Smooth muscle cell (in vitro differentiated cells): ENCODE data around the gene FOXP1. TPM values are rescaled to one million over a fixed set of nuclear protein-coding genes. Genes with fewer than 3 reads are reported as not detected.

ENCODE experiments used
- DNase-seq: peaks from one replicate; lab custom pipeline; 2025; ENCODE audit not compliant: unreplicated experiment; lab: John Stamatoyannopoulos, UW
- H2AFZ ChIP-seq: fragments of 200-600 bp; sonication (generic); 2 replicates; pipeline ENCODE4 v1.6.0; 2016; ENCODE audit warnings: antibody characterized with exemption, low read depth, mild to moderate bottlenecking
- H3F3A ChIP-seq: fragments of 200-600 bp; sonication (generic); 2 replicates; pipeline ENCODE4 v1.6.0; 2017; ENCODE audit warnings: antibody characterized with exemption, low read depth
- H3K27ac ChIP-seq: fragments of 200-600 bp; sonication (generic); 2 replicates; pipeline ENCODE4 v1.5.1; 2016; ENCODE audit warnings: low read depth, mild to moderate bottlenecking
- H3K27me3 ChIP-seq: fragments of 200-600 bp; sonication (generic); 2 replicates; pipeline ENCODE4 v1.6.1; 2016; ENCODE audit warnings: low read depth, mild to moderate bottlenecking
- H3K36me3 ChIP-seq: fragments of 200-600 bp; sonication (generic); 2 replicates; pipeline ENCODE4 v1.5.1; 2016; ENCODE audit warnings: low read depth
- H3K4me1 ChIP-seq: fragments of 200-600 bp; sonication (generic); 2 replicates; pipeline ENCODE4 v1.5.1; 2016; ENCODE audit warnings: low read depth
- H3K4me2 ChIP-seq: fragments of 200-600 bp; sonication (generic); 2 replicates; pipeline ENCODE4 v1.6.0; 2016; ENCODE audit warnings: mild to moderate bottlenecking
- H3K4me3 ChIP-seq: fragments of 200-600 bp; sonication (generic); 2 replicates; pipeline ENCODE4 v1.5.1; 2016; ENCODE audit warnings: mild to moderate bottlenecking
- H3K79me2 ChIP-seq: fragments of 200-600 bp; sonication (generic); 2 replicates; pipeline ENCODE4 v1.6.0; 2016; ENCODE audit warnings: low read depth, mild to moderate bottlenecking
- H3K9ac ChIP-seq: fragments of 200-600 bp; sonication (generic); 2 replicates; pipeline ENCODE4 v1.6.0; 2016; ENCODE audit warnings: low read depth
- H3K9me3 ChIP-seq: fragments of 200-600 bp; sonication (generic); replicated peaks from 2 replicates; pipeline ENCODE4 v1.5.1; 2016; ENCODE audit warnings: low read depth
- H4K20me1 ChIP-seq: fragments of 200-600 bp; sonication (generic); 2 replicates; pipeline ENCODE4 v1.6.0; 2016; ENCODE audit warnings: low read depth
- CTCF ChIP-seq: fragments of 200-600 bp; sonication (generic); IDR thresholded peaks from 2 replicates; pipeline ENCODE4 v1.5.1; 2017; ENCODE audit warnings: borderline replicate concordance, mild to moderate bottlenecking, antibody characterized with exemption; ENCODE audit not compliant: insufficient read depth, poor library complexity, severe bottlenecking
- WGBS: methylation state at CpG from one replicate; pipeline ENCODE4 v1.1.7; 2016; ENCODE audit warnings: low lambda C conversion rate; 5-methylcytosine and 5-hydroxymethylcytosine counted together
- polyA plus RNA-seq: library from polyadenylated mRNA; unstranded; fragments of >200 nt; fragmentation: Nextera tagmentation; extraction: Ambion mirVana; gene quantifications from 2 replicates; pipeline ENCODE4 v1.2.1, GENCODE V29; 2016
- total RNA-seq: library from RNA; depleted of rRNA; stranded (reverse); fragments of >200 nt; gene quantifications from 2 replicates; pipeline ENCODE4 v1.2.3, GENCODE V29; 2014

FOXP1 gene
- total and polyA plus RNA-seq, 2 experiments from 2014 or later = 40.9 to 68.0 TPM

- no peak for TF ChIP-seq CTCF
- Histone ChIP-seq H3K79me2 (peaks cover 33% of the 10 kb centered on the region), H2AFZ (peak overlapping the region; percentile 2), H3K4me2 (peak overlapping the region; percentile 85), H3F3A (peaks cover 5% of the 10 kb centered on the region), H3K27ac (peak overlapping the region; percentile 54), H3K4me1 (peaks cover 49% of the 10 kb centered on the region), H3K9me3 (no peaks in the 10 kb centered on the region), H3K36me3 (no peaks in the 10 kb centered on the region), H3K4me3 (peak overlapping the region; percentile 61), H3K27me3 (no peaks in the 10 kb centered on the region), H4K20me1 (no peaks in the 10 kb centered on the region), H3K9ac (peak overlapping the region; percentile 7)
- DNase-seq = no peak
- 36% methylated on average over 6 of the region's 6 CpGs for WGBS
Observed at GRCh38 chr3:71303627-71304200, 279.8 kb downstream of the FOXP1 start.

DNA sequence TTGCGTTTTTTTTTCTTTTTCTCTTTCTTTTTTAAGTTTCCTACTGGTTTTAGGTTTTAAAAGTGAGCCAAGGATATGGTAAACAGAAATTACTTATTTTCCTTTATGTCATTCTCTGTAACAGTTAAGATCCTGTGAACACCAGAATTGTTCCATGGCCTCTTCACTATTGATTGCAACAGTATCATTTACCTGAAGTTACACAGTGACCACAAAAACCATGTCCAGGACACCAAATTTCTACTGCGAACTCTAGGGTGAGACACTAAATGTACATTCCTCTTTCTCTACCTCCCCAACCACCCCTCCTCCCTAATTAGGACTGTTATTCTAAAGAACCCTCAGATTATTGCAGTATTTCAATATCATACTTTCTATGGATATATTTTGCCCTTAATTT, 280.9 kb downstream of the FOXP1 start:
- WGBS = 92% methylated on average over 2 of the region's 2 CpGs
- H3K79me2 ChIP-seq = peaks cover 33% of the 10 kb centered on the region
- H3K9ac ChIP-seq = no peak overlapping the region
- H3K4me3 ChIP-seq = no peak overlapping the region
- no peak for DNase-seq
- peaks cover 49% of the 10 kb centered on the region for H3K4me1 ChIP-seq
- no peaks in the 10 kb centered on the region for H4K20me1 ChIP-seq
- no peak overlapping the region for H3K27ac ChIP-seq
- no peaks in the 10 kb centered on the region for H3K27me3 ChIP-seq
- no peaks in the 10 kb centered on the region for H3K9me3 ChIP-seq
- no peak overlapping the region for H3K4me2 ChIP-seq
- no peaks in the 10 kb centered on the region for H3F3A ChIP-seq
- no peaks in the 10 kb centered on the region for H3K36me3 ChIP-seq
- no peak for TF ChIP-seq CTCF
- no peak overlapping the region for H2AFZ ChIP-seq

- Histone ChIP-seq H3K9me3 (no peaks in the 10 kb centered on the region), H3K36me3 (no peaks in the 10 kb centered on the region), H3K27ac (no peak overlapping the region), H3K9ac (no peak overlapping the region), H3K27me3 (no peaks in the 10 kb centered on the region), H3F3A (no peaks in the 10 kb centered on the region), H3K4me2 (no peak overlapping the region), H3K4me1 (peaks cover 39% of the 10 kb centered on the region), H2AFZ (no peak overlapping the region), H3K4me3 (no peak overlapping the region), H3K79me2 (peaks cover 33% of the 10 kb centered on the region), H4K20me1 (no peaks in the 10 kb centered on the region)
- TF ChIP-seq CTCF = no peak
- no peak for DNase-seq
- WGBS = 77% methylated on average over 4 of the region's 4 CpGs
Observed at GRCh38 chr3:71300951-71301393, 282.6 kb downstream of the FOXP1 start.

DNA sequence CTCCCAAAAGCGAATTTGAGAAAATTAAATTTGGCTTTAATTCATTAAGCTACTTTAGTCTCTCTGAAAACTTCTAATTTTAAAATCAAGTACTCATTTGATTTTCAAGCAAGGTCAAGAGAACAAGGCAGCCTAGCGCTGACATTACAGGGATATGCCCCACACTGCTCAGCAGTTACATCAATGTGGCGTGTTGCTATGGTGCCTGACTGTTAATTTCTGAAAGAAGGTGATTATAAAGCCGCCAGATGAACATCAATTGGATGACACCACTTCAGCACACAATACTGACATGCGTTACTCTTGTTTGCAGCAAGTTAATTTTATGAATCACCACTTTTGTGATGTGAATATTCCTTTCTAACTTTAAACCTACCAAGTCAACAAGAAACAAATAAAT, 284.4 kb downstream of the FOXP1 start:
- no peak overlapping the region for H3K27ac ChIP-seq
- H3K4me2 ChIP-seq = no peak overlapping the region
- no peaks in the 10 kb centered on the region for H3K27me3 ChIP-seq
- H3K4me1 ChIP-seq = peaks cover 22% of the 10 kb centered on the region
- no peaks in the 10 kb centered on the region for H3F3A ChIP-seq
- no peak overlapping the region for H3K4me3 ChIP-seq
- H3K79me2 ChIP-seq = peaks cover 29% of the 10 kb centered on the region
- H4K20me1 ChIP-seq = no peaks in the 10 kb centered on the region
- H3K9ac ChIP-seq = no peak overlapping the region
- H3K36me3 ChIP-seq = no peaks in the 10 kb centered on the region
- H3K9me3 ChIP-seq = no peaks in the 10 kb centered on the region
- WGBS = 97% methylated on average over 5 of the region's 5 CpGs
- DNase-seq = no peak
- H2AFZ ChIP-seq = no peak overlapping the region
- no peak for TF ChIP-seq CTCF
